ENCODE measurements around the gene MEGF11.

The MEGF11 gene

GRCh38 chr15:66057089-66057488 lies 196.5 kb downstream of the MEGF11 start:
- no peak for DNase-seq (ENCODE audit: low read depth)

- no peak for DNase-seq (ENCODE audit: low read depth)
Observed at GRCh38 chr15:66053991-66054390, 199.6 kb downstream of the MEGF11 start.

- DNase-seq (ENCODE audit: low read depth): no peak
Observed at GRCh38 chr15:66051833-66052232, 201.7 kb downstream of the MEGF11 start.

- no peak for DNase-seq (ENCODE audit: low read depth)
Observed at GRCh38 chr15:66050264-66050663, 203.3 kb downstream of the MEGF11 start.

GRCh38 chr15:66049353-66049752 lies 204.2 kb downstream of the MEGF11 start:
- DNase-seq (ENCODE audit: low read depth): no peak

- no peak for DNase-seq (ENCODE audit: low read depth)
Observed at GRCh38 chr15:66047321-66048024, 206.1 kb downstream of the MEGF11 start.

GRCh38 chr15:66046751-66047150 lies 206.8 kb downstream of the MEGF11 start:
- DNase-seq (ENCODE audit: low read depth): no peak

- DNase-seq (ENCODE audit: low read depth): no peak
Observed at GRCh38 chr15:66046326-66046725, 207.2 kb downstream of the MEGF11 start.

- DNase-seq (ENCODE audit: low read depth): no peak
Observed at GRCh38 chr15:66045542-66045941, 208.0 kb downstream of the MEGF11 start.

- DNase-seq (ENCODE audit: low read depth): no peak
Observed at GRCh38 chr15:66044837-66045236, 208.7 kb downstream of the MEGF11 start.

- DNase-seq (ENCODE audit: low read depth): no peak
Observed at GRCh38 chr15:66043264-66043663, 210.3 kb downstream of the MEGF11 start.

- DNase-seq (ENCODE audit: low read depth): no peak
Observed at GRCh38 chr15:66042624-66043023, 210.9 kb downstream of the MEGF11 start.

- no peak for DNase-seq (ENCODE audit: low read depth)
Observed at GRCh38 chr15:66041276-66041675, 212.3 kb downstream of the MEGF11 start.

GRCh38 chr15:66040211-66040892 lies 213.2 kb downstream of the MEGF11 start:
- DNase-seq (ENCODE audit: low read depth): no peak

GRCh38 chr15:66039117-66039871 lies 214.3 kb downstream of the MEGF11 start:
- DNase-seq (ENCODE audit: low read depth): no peak

GRCh38 chr15:66038387-66039116 lies 215.0 kb downstream of the MEGF11 start:
- DNase-seq (ENCODE audit: low read depth): no peak

- no peak for DNase-seq (ENCODE audit: low read depth)
Observed at GRCh38 chr15:66036859-66037258, 216.7 kb downstream of the MEGF11 start.

GRCh38 chr15:66035901-66036300 lies 217.6 kb downstream of the MEGF11 start:
- no peak for DNase-seq (ENCODE audit: low read depth)

GRCh38 chr15:66033143-66033542 lies 220.4 kb downstream of the MEGF11 start:
- no peak for DNase-seq (ENCODE audit: low read depth)

- no peak for DNase-seq (ENCODE audit: low read depth)
Observed at GRCh38 chr15:66032006-66032405, 221.5 kb downstream of the MEGF11 start.

- no peak for DNase-seq (ENCODE audit: low read depth)
Observed at GRCh38 chr15:66030650-66031049, 222.9 kb downstream of the MEGF11 start.

GRCh38 chr15:66029650-66030049 lies 223.9 kb downstream of the MEGF11 start:
- DNase-seq (ENCODE audit: low read depth): no peak

Measured in T-helper 22 cell (primary cell).